Stimulated activated CD4-positive, alpha-beta T cell treated with anti-CD3 and anti-CD28 coated beads, TNF-alpha, amount 100 ng/mL, for 4 hours (primary cell): ENCODE measurements around the gene RGMA.

Source experiments
- DNase-seq, 3 experiments: peaks; one replicate each; pipeline ENCODE4 v3.0.0-alpha.2; 2020; ENCODE audit warnings: low read depth in 3 of 3

RGMA gene, protein sequence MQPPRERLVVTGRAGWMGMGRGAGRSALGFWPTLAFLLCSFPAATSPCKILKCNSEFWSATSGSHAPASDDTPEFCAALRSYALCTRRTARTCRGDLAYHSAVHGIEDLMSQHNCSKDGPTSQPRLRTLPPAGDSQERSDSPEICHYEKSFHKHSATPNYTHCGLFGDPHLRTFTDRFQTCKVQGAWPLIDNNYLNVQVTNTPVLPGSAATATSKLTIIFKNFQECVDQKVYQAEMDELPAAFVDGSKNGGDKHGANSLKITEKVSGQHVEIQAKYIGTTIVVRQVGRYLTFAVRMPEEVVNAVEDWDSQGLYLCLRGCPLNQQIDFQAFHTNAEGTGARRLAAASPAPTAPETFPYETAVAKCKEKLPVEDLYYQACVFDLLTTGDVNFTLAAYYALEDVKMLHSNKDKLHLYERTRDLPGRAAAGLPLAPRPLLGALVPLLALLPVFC

GRCh38 chr15:93088981-93089726 is at the start of gene RGMA:
RGMA (minus strand) TSS chr15:93089211; CDS start chr15:93088932, 279 bp downstream.
- no peak for DNase-seq

- DNase-seq: no peak
Observed at GRCh38 chr15:93136606-93137005, 47.6 kb upstream of the RGMA start.

DNA sequence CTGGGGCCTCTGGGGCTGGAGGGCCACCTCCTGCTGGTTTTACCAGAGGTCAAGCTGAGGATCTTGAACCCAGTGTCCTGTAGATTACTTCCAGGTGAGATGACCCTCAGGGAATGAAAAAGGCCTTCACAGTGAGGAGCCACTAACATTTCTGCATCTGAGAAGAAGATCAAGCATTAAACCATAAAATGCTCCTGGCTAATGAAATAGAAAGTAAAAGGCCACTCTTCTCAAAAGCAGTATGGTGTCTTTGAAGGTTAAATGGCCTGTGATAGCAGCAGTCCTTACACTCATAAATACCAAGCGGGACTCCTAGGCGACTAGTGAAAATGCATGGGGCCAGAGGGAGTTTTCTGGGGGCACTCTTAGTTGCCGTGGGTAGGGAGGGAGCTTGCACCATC is 47.0 kb upstream of the RGMA start:
- DNase-seq: no peak

GRCh38 chr15:93135459-93135858 is 46.4 kb upstream of the RGMA start:
- DNase-seq: no peak

DNA sequence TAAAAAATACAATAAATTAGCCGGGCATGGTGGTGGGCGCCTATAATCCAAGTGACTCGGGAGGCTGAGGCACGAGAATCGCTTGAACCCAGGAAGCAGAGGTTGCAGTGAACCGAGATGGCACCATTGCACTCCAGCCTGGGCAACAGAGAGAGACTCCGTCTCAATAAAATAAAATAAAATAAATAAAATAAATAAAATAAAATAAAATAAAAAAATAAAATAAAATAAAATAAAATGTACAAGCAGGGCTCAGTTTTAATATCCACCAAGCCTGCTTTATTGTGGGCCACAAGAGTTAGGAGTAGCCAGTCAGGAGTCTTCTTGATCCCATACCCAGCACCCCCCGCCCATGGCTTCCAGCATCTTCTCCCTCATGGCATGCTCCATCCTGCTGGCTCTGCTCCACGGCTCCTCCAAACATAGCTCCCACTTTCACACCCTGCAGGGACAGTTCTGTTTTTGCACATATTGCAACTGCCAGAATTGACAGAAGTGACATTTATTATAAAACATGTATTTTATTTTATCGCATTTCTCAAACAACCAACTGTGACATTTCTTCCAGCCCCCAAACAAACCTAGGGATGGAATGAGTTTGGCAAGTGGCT is 42.6 kb upstream of the RGMA start:
- DNase-seq: no peak

DNA sequence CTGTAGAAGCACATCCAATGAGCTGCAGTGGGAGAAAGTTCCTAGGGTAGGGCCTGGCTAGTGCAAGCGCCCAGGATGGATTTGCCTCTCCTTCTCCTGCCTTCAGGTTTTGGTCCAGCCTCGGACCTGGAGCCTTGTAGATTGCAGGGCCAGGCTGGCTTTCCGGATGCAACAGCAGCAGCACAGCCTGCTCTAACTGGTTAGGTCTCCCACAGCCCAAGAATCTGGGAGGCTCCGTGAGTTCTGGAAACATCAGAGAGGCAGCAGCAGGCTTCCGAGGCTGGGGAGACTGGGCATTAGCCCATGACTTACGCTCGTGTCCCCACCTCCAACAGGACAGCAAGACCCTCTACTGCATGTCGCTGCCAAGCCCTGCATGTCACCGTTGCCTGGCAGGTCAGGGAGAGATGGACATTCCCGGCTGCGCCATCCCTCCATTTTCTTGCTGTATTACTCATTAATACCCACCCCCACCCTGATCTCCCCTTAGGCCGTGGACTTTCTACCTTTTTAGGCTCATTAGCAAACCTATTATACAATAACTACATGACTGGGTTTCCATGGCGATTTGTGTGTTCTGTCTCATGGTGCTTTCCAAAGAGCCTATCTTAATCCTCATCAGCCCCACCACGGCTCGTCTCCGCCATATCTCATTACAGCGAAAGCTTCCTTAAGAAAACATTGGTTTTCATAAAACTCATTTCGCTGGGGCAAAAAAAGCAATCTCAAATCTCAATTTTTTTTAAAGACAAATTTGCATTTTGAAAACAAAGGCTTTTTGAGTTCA is 40.9 kb upstream of the RGMA start:
- DNase-seq: no peak

DNA sequence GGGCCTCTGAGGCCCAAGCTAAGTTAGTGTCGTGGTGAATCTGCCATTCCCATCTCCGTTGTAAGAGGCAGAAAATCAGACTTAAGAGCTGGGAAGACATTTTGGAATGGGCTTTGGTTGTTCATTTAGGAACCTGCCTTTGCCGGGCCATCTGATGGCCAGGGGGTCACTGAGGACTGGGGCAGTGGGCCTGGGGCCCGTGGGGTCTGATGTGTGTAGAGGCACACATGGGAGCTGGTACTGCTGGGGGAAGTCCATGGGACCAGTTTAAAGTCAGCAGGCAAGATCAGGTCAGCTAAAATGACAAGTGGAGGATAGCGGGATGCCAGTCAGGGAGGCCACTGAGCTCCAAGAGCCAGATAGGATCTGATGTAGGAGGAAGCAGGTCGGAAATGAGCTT is 38.3 kb upstream of the RGMA start:
- no peak for DNase-seq

GRCh38 chr15:93126599-93126998 is 37.6 kb upstream of the RGMA start:
- no peak for DNase-seq

- DNase-seq: no peak
Observed at GRCh38 chr15:93126148-93126547, 37.1 kb upstream of the RGMA start.

DNA sequence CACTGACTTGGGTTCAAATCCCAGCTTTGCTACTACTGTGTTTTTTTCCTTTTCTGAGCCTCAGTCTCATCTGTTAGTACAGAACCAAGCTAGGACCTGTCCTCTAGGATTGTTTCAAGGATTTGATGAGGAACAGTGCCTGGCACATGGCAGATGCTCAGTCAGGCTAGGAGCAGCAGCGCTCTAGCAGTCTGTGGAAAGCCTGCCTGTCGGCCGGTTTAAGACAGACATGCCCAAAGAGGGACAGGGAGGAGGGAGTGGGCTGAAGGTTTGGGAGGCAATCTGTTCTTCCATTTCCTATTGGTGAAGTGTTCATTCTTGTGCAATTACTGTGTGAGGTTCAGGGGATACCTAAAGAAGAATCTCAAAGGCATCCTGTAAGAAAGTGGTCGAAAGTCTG is 35.1 kb upstream of the RGMA start:
- no peak for DNase-seq

GRCh38 chr15:93121973-93122910 is 33.2 kb upstream of the RGMA start:
- DNase-seq: no peak

- DNase-seq: no peak
Observed at GRCh38 chr15:93121107-93121506, 32.1 kb upstream of the RGMA start.

DNA sequence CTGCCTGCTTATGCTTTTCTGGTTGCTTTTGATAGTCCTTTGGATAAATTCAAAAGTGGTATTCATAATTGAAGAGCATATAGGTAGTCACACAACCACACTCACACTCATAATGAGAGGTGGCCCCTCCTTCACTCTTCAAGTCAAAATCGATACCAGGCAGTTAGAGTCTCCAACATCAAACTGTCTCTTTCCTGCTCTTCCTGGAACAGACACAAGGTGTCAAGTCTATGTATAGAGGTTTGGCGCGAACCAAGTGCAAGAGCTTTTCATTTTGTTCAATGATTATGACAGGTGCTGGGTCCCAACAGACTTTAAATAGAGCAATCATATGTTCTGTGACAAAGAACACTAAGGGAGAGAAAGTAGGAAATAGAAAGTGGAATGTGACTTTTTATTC is 29.9 kb upstream of the RGMA start:
- no peak for DNase-seq

GRCh38 chr15:93111451-93111850 is 22.4 kb upstream of the RGMA start:
- no peak for DNase-seq

DNA sequence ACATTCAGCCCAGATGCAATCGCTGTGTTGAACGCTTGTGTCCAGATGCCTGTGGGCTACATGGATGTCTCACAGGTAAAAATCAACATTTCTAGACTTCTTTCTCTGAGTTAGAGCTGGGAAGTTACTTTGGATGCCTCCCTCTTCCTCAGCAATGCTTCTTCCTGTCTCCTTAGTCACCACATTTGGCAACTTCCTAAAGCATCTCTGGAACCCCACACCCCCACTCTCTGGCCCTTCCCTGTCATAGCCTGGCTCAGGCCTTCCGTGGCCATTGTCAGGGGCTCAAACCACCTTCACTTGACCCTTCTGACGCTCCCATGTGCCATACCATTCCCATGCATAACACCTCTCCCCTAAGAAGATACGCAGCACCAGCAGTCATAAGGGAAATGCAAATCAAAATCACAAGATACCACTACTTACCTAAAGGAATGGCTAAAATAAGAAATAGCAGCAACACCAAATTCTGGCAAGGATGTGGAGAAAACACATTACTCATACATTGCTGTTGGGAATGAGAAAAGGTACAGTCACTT is 21.6 kb upstream of the RGMA start:
- DNase-seq: no peak

GRCh38 chr15:93109336-93110102 is 20.5 kb upstream of the RGMA start:
- no peak for DNase-seq

GRCh38 chr15:93107646-93108045 is 18.6 kb upstream of the RGMA start:
- DNase-seq: no peak

- no peak for DNase-seq
Observed at GRCh38 chr15:93105485-93105884, 16.5 kb upstream of the RGMA start.

GRCh38 chr15:93103823-93104222 is 14.8 kb upstream of the RGMA start:
- no peak for DNase-seq

- DNase-seq: no peak
Observed at GRCh38 chr15:93102211-93102610, 13.2 kb upstream of the RGMA start.
